NCI-H2227 (cell line): ENCODE data around the gene OR7E24.
"Not testable (repeated sequence)": the region's sequence is repeated elsewhere in the genome, so short reads cannot be mapped to it uniquely, and the experiment has no call there.

ENCODE experiments used
- DNase-seq: peaks from one replicate; lab custom pipeline; 2025; ENCODE audit not compliant: unreplicated experiment; lab: John Stamatoyannopoulos, UW

The OR7E24 gene

DNA sequence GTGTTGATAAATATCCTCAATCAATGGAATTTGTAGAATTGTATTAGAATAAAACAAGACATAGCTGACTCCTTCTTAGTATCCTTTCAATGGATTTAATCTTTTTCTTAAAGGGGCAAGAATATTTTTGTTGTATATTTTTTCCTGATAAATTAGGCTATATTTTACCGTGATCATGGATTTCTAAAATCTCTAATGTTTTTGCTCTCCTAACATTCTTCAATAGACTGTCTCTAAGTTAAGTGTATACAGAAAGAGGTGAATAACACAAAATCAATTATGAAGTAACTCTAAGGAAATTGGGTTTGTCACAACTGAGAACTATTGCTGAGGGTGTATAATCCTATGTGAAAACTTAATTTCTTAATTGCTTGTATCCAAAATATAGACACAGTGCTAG lies at the start of gene OR7E24:
TSS of gene OR7E24 (plus strand) at position 301 of the 400 bp plus-strand sequence. CDS start 114 bp downstream, outside the sequence.
- no peak for DNase-seq

DNA sequence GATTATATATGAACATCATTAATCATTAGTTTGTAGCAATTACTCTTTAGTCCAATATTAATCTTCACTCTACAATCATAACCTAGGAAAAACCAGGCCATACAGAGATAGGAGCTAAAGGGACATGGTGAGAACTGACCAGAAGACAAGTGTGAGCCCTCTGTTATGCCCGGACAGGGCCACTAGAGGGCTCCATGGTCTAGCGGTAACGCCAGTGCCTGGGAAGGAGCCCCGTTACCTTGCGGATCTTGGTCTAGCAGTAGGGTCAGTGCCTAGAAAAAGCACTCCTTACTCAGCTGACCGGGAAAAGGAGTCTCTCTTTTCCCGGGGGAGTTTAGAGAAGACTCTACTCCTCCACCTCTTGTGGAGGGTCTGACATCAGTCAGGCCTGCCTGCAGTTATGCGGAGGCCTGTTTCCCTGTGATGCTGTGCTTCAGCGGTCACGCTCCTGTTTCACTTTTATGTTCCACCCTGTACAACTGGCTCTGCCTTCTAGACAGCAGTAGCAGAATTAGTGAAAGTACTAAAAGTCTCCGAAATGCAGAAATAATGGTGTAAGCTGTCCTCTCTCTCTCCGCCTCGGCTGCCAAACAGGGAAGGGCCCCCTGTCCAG lies 45.1 kb upstream of the OR7E24 start:
- DNase-seq, result peak; percentile 62

DNA sequence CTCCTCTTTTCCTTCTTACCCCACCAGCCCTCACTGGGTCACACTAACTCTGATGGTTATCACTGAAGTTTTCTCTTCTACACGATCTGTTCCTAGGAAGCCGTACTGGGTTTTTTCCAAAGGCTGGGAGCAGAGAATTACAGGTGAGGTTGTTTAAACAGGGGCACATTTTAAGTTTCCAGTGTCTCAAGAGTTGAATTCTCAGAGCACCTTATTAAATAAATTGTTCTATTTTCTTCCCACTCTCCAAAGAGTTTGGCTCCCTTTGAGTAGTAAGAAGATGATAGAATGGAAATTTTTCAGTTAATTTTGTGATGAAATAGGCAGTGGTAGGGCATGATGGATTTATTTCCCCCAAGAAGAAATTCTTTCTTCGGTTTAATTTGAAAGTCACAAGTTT lies 31.2 kb upstream of the OR7E24 start, which contains the start of gene OR7D4:
TSS of gene OR7D4 (minus strand) at position 101 of the 400 bp plus-strand sequence. CDS start 4,752 bp downstream, outside the sequence.
- DNase-seq, result no peak

DNA sequence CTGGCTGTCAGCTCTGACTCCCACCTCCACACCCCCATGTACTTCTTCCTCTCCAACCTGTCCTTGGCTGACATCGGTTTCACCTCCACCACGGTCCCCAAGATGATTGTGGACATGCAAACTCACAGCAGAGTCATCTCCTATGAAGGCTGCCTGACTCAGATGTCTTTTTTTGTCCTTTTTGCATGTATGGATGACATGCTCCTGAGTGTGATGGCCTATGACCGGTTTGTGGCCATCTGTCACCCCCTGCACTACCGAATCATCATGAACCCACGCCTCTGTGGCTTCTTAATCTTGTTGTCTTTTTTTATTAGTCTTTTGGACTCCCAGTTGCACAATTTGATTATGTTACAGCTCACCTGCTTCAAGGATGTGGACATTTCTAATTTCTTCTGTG lies 506 bp downstream of the OR7E24 start:
- DNase-seq, result no peak

DNA sequence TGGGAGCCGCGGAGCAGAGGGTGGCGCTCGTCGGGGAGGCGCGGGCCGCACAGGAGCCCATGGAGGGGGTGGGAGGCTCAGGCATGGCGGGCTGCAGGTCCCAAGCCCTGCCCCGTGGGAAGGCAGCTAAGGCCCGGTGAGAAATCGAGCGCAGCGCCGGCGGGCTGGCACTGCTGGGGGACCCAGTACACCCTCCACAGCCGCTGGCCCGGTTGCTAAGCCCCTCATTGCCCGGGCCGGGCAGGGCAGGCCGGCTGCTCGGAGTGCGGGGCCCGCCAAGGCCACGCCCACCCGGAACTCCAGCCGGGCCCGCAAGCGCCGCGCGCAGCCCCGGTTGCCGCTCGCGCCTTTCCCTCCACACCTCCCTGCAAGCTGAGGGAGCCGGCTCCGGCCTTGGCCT lies 32.8 kb downstream of the OR7E24 start:
- not testable (repeated sequence) for DNase-seq

DNA sequence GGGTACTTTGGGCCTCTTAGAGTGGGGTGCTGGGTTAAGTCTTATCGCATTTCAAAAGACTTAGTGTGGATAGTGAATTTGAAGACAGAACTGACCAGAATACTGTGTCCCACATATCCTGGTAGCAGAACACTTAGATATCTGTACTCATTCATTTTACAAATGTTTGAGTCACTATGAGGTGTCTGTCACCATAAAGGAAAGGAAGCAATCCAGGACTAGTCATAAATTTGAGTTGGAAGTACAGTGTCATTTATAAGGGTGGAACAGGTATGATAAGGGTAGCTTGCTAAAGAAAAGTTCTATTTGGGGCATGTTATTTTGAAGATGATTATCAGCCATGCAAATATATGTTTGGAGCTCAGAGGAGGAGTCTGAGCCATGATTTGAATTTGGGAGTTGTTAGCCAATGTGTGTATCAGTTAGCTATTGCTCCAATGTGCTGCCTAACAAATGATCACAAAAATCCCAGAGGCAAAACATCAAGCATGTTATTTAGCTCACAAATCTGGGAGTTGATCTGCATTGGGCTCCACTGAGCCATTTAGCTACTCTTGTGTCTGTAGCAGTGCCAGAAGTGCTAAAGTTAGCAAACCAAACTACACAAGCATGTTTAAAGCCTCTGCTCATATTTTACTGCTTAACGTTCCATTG lies 38.6 kb downstream of the OR7E24 start:
- no peak for DNase-seq

DNA sequence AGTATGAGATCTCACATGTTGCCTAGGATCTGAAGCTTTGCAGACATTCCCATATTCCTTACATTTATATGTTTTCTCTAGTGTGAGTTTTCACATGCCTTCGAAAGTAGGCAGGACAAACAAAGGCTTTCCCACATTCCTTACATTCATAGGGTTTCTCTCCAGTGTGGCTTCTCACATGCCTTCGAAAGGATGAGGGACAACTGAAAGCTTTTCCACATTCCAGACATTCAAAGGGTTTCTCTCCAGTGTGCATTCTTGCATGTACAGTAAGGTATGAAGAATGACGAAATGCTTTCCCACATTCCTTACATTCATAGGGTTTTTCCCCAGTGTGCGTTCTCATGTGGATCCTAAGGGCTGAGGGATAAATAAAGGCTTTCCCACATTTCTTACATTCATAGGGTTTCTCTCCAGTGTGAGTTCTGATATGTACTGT lies 44.7 kb downstream of the OR7E24 start:
- DNase-seq, result no peak

DNA sequence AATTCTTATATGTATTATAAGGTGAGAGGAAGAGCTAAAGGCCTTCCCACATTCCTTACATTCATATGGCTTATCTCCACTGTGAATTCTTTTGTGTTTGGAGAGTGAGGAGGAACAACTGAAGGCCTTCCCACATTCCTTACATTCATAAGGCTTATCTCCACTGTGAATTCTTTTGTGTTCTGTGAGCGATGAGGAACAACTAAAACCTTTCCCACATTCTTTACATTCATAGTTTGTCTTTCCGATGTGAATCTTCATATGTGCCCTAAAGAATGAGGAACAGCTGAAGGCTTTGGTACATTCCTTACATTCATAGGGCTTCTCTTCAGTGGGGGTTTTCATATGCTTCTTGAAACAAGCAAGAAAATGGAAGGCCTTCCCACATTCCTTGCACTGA lies 45.6 kb downstream of the OR7E24 start:
- DNase-seq, result no peak
